Fibroblast of pulmonary artery (primary cell): Measurements from ENCODE around the gene PIP5K1A.

Experiments used
- DNase-seq: peaks from one replicate; pipeline ENCODE4 v3.0.0-alpha.2; 2010; ENCODE audit warnings: low read depth
- H3K4me3 ChIP-seq: replicated peaks from 2 replicates; pipeline ENCODE4 v1.5.1; 2011; ENCODE audit warnings: low read depth, mild to moderate bottlenecking, control low read depth, low read length, moderate library complexity
- CTCF ChIP-seq: IDR thresholded peaks from 2 replicates; pipeline ENCODE4 v1.5.1; 2011; ENCODE audit warnings: mild to moderate bottlenecking, control low read depth, low read length, inconsistent platforms; ENCODE audit errors: missing control alignments

PIP5K1A gene

GRCh38 chr1:151210830-151211229 lies 12.5 kb downstream of the PIP5K1A start:
- no peak for DNase-seq
- TF ChIP-seq CTCF: no peak

DNA sequence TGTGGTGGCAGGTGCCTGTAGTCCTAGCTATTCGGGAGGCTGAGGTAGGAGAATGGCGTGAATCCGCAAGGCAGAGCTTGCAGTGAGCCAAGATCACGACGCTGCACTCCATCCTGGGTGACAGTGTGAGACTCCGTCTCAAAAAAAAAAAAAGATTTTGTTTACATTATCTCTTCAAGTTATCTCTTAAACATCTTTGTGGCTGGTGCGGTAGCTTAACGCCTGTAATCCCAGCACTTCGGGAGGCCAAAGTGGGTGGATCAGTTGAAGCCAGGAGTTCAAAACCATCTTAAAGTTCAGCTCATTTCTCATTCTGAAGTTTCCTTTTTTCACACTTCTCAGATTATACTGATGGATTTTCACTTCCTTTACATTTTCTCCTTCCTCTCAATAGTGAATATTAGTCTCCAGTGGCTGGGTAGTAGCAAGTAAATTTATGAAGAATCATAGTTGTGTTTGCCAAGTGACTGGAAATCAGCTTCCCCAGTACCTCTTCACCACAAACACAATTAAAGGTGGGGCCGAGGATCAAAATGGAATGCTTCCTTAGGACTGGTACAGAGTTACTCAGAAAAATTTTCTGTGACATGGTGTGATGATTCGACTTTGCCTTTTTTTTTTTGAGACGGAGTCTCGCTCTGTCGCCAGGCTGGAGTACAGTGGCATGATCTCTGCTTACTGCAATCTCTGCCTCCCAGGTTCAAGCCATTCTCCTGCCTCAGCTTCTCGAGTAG lies 13.8 kb downstream of the PIP5K1A start:
- no peak for DNase-seq
- H3K4me3 ChIP-seq: no peak overlapping the region
- TF ChIP-seq CTCF: no peak

More at GRCh38 chr1:151210830-151211229, 12.5 kb downstream of the PIP5K1A start:
- no peak overlapping the region for H3K4me3 ChIP-seq

GRCh38 chr1:151213560-151213959 lies 15.2 kb downstream of the PIP5K1A start:
- no peak for TF ChIP-seq CTCF
- H3K4me3 ChIP-seq: no peak overlapping the region
- no peak for DNase-seq

- no peak for DNase-seq
- TF ChIP-seq CTCF: no peak
- H3K4me3 ChIP-seq: no peak overlapping the region
These were observed 23.3 kb downstream of the PIP5K1A start for GRCh38 chr1:151221616-151222015.

- no peak for TF ChIP-seq CTCF
- no peak for DNase-seq
- H3K4me3 ChIP-seq: no peak overlapping the region
These were observed 23.8 kb downstream of the PIP5K1A start for GRCh38 chr1:151222130-151222529.

- no peak overlapping the region for H3K4me3 ChIP-seq
- DNase-seq: no peak
- no peak for TF ChIP-seq CTCF
These were observed 36.9 kb downstream of the PIP5K1A start for GRCh38 chr1:151235235-151235634.

DNA sequence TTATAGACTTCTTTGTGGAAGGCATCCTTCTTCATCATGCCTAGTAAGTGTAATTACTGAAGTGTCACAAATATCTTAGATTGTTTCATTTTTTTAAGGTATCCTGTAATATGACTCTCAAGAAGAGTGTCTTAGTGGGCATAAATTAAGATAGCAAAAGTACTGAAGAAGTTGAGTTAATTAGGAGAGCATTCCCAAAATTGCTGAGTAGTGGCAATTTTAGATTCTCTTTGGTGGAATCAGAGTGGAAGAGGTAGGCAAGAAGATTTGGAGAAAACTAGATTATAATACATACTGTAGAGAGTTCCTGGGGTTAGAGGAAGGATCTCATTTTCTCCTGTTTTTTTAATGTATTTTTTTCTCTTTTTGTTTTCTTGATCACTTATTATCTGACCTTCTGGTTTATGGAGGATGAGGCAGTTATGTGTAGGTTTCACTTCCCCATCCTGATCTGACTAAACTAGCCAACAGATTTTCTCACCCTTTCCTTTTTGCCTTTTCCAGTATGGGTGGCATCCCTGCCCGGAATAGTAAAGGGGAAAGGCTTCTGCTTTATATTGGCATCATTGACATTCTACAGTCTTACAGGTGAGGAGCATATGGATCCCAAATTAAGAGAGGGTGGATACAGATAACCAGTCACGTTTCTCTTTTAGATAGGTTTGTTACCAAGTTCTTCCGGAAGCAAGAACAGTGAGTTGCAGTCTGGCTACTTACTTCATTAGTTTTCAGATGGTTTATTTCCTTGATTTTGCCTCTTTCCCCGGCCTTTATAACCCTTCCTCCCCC lies 39.5 kb downstream of the PIP5K1A start:
- no peak overlapping the region for H3K4me3 ChIP-seq
- no peak for TF ChIP-seq CTCF
- DNase-seq: no peak
